HepG2 (cell line): Measurements from ENCODE around the gene TOB1. TPM values are rescaled to one million over a fixed set of nuclear protein-coding genes. Genes with fewer than 3 reads are reported as not detected.

Experiments
- HDAC1 ChIP-seq: sonication (generic); formaldehyde crosslinking; IDR thresholded peaks from 2 replicates; pipeline ENCODE4 v1.5.1; 2020; ENCODE audit warnings: mild to moderate bottlenecking, missing genetic modification reagents
- HDAC2 ChIP-seq: sonication (generic); formaldehyde crosslinking; IDR thresholded peaks from 2 replicates; pipeline ENCODE4 v1.4.0; 2020; ENCODE audit warnings: missing genetic modification reagents
- KDM1A ChIP-seq: IDR thresholded peaks from 2 replicates; pipeline ENCODE4 v1.6.1; 2016; ENCODE audit warnings: missing compliant biosample characterization
- MEIS1 ChIP-seq: sonication (generic); formaldehyde crosslinking; IDR thresholded peaks from 2 replicates; pipeline ENCODE4 v1.9.0; 2021; ENCODE audit warnings: mild to moderate bottlenecking, missing genetic modification reagents, moderate library complexity, borderline replicate concordance
- MIER2 ChIP-seq: IDR thresholded peaks from 2 replicates; pipeline ENCODE4 v1.6.1; 2016; ENCODE audit warnings: missing biosample characterization, missing genetic modification reagents
- NFKBIZ ChIP-seq: IDR thresholded peaks from 2 replicates; pipeline ENCODE4 v1.6.1; 2018; ENCODE audit warnings: missing genetic modification reagents, missing compliant biosample characterization
- NR2F2 ChIP-seq: IDR thresholded peaks from 2 replicates; pipeline ENCODE4 v1.6.1; 2012; ENCODE audit warnings: low read depth, inconsistent platforms, borderline replicate concordance
- POLR2A ChIP-seq, 2 experiments: IDR thresholded peaks; 2 replicates each; pipeline ENCODE4 v1.6.1; 2011; ENCODE audit warnings: low read depth in 2 of 2, low read length in 2 of 2, mild to moderate bottlenecking in 1 of 2, moderate library complexity in 1 of 2; ENCODE audit not compliant: insufficient read depth in 1 of 2
- PTBP1 ChIP-seq: fragments of 200-400 bp; formaldehyde crosslinking; IDR thresholded peaks from 2 replicates; pipeline ENCODE4 v1.6.1; 2018; ENCODE audit warnings: low read length, low read depth; ENCODE audit not compliant: poor library complexity, severe bottlenecking
- RCOR2 ChIP-seq: IDR thresholded peaks from 2 replicates; pipeline ENCODE4 v1.6.1; 2016; ENCODE audit warnings: missing biosample characterization, missing genetic modification reagents
- REXO4 ChIP-seq: sonication (generic); formaldehyde crosslinking; IDR thresholded peaks from 2 replicates; pipeline ENCODE4 v1.8.0; 2022; ENCODE audit warnings: missing genetic modification reagents, mild to moderate bottlenecking, borderline replicate concordance
- SOX6 ChIP-seq, 2 experiments: fragments of 450-650 bp in 1 of 2; sonication (generic) in 1 of 2; formaldehyde crosslinking in 1 of 2; IDR thresholded peaks; 2 replicates each; pipeline versions ENCODE4 v1.4.0 to v1.6.1; 2017 to 2020; ENCODE audit warnings: antibody characterized with exemption in 1 of 2, mild to moderate bottlenecking in 1 of 2, missing genetic modification reagents in 1 of 2
- TRIM24 ChIP-seq: sonication (generic); formaldehyde crosslinking; IDR thresholded peaks from 2 replicates; pipeline ENCODE4 v1.8.0; 2022; ENCODE audit warnings: mild to moderate bottlenecking, missing genetic modification reagents
- ZNF331 ChIP-seq: sonication (generic); formaldehyde crosslinking; IDR thresholded peaks from 2 replicates; pipeline ENCODE4 v1.4.0; 2020; ENCODE audit warnings: missing genetic modification reagents
- ZNF629 ChIP-seq: sonication (generic); formaldehyde crosslinking; conservative IDR thresholded peaks from 2 replicates; pipeline ENCODE4 v1.5.0; 2020; ENCODE audit warnings: missing genetic modification reagents
- ZSCAN21 ChIP-seq: sonication (generic); formaldehyde crosslinking; IDR thresholded peaks from 2 replicates; pipeline ENCODE4 v1.8.0; 2022; ENCODE audit warnings: mild to moderate bottlenecking, missing genetic modification reagents, moderate library complexity, borderline replicate concordance
- polyA plus RNA-seq, 8 experiments: library from polyadenylated mRNA; depleted of rRNA in 3 of 8; stranded (reverse) in 7 of 8; unstranded in 1 of 8; fragments of >200 nt; fragmentation: Illumina TruSeq in 4 of 8; extraction: Trizol in 4 of 8; gene quantifications; 2 replicates each; pipeline versions ENCODE4 v1.2.1 to v1.2.3, GENCODE V29; 2011 to 2016; ENCODE audit warnings: low read depth in 4 of 8, missing spikeins in 1 of 8, mixed read lengths in 1 of 8; ENCODE audit not compliant: insufficient read depth in 1 of 8
- total RNA-seq, 5 experiments: library from RNA; depleted of rRNA; stranded (reverse); fragments of >200 nt; fragmentation: Illumina TruSeq; extraction: Trizol; gene quantifications; 2 replicates each; pipeline ENCODE4 v1.2.3, GENCODE V29; 2016; ENCODE audit warnings: low read depth in 1 of 5
- TF ChIP-seq, protein P1 (sequence below): sonication (generic); formaldehyde crosslinking; IDR thresholded peaks from 2 replicates; pipeline ENCODE4 v1.5.0; 2020; ENCODE audit warnings: mild to moderate bottlenecking, low read depth, missing genetic modification reagents, borderline replicate concordance
- TF ChIP-seq, protein P2 (sequence below): sonication (generic); formaldehyde crosslinking; IDR thresholded peaks from 2 replicates; pipeline ENCODE4 v1.8.1; 2023; ENCODE audit warnings: missing genetic modification reagents, mild to moderate bottlenecking, borderline replicate concordance
- TF ChIP-seq, protein P3 (sequence below): sonication (generic); formaldehyde crosslinking; IDR thresholded peaks from 2 replicates; pipeline ENCODE4 v1.5.1; 2020; ENCODE audit warnings: missing genetic modification reagents, mild to moderate bottlenecking, borderline replicate concordance
- TF ChIP-seq, protein P4 (sequence below): sonication (generic); formaldehyde crosslinking; IDR thresholded peaks from 2 replicates; pipeline ENCODE4 v1.4.0; 2020; ENCODE audit warnings: mild to moderate bottlenecking, low read depth, missing genetic modification reagents
- TF ChIP-seq, protein P5 (sequence below): sonication (generic); formaldehyde crosslinking; IDR thresholded peaks from 2 replicates; pipeline ENCODE4 v1.4.0; 2020; ENCODE audit warnings: missing genetic modification reagents
- TF ChIP-seq, protein P6 (sequence below): sonication (generic); formaldehyde crosslinking; IDR thresholded peaks from 2 replicates; pipeline ENCODE4 v1.8.0; 2022; ENCODE audit warnings: mild to moderate bottlenecking, missing genetic modification reagents

Gene TOB1
- total and polyA plus RNA-seq, 2 of the 13 experiments (the other 11 are each of a cell fraction or from before 2014, with no cell fraction given) = 21.9 to 57.7 TPM

DNA sequence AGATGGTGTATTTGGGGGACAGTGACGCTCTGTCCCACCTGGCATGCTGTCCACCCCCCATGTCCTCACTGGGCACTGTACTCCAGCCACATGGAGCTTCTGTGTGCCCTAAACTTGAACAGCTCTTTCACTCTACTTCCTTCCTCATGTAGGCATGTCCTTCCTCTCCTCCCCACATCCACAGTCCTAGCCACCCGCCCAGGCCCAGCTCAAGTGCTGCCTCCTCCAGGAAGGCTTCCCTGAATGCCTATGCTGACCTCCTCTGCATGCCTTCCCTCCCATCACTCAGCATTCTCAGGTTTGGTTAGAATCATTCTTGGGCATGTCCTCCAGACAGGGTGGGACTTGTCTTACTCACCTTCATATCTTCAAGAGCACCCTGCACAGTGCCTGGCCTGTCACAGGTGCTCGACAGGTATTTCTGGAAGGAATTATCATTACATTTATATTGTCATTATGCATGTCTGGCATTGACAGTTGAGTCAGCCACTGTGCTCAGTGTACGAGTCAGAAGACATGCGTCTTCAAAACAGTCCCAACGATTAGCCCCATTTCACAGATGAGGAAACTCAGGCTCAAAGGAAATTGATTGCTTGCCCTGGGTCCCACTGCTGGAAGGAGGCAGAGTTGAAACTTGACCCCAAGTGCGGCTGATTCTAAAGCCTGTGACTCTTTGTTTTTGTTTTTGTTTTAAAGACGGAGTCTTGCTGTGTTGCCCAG is 42.1 kb upstream of the TOB1 start (continued):
- TF ChIP-seq REXO4 (CRISPR knock-in tag) (no peak), KDM1A (CRISPR knock-in tag) (peak; percentile 82), POLR2A (IDR thresholded peaks at IDR 0.05; ENCODE audit: insufficient read depth in 1 of 2, low read depth in 2 of 2, low read length in 2 of 2) (no peak), TRIM24 (CRISPR knock-in tag) (no peak), MIER2 (CRISPR knock-in tag) (no peak), SOX6 (IDR thresholded peaks at IDR 0.05) (no peak), SOX6 (CRISPR knock-in tag; IDR thresholded peaks at IDR 0.05) (no peak), ZSCAN21 (CRISPR knock-in tag) (0 out of 2 replicates have a peak, but pooled peaks have one; percentile 42), HDAC2 (peak; percentile 3; the same call in 1 of the 2 replicates), NFKBIZ (CRISPR knock-in tag) (no peak), NR2F2 (no peak), RCOR2 (CRISPR knock-in tag) (peak; percentile 33; the same call in 1 of the 2 replicates), PTBP1 (no peak), HDAC1 (CRISPR knock-in tag) (peak; percentile 63), ZNF629 (CRISPR knock-in tag) (peak; percentile 98), MEIS1 (no peak), ZNF331 (CRISPR knock-in tag) (no peak)
- TF ChIP-seq, protein P1, sequence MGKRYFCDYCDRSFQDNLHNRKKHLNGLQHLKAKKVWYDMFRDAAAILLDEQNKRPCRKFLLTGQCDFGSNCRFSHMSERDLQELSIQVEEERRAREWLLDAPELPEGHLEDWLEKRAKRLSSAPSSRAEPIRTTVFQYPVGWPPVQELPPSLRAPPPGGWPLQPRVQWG (CRISPR knock-in tag) = no peak
- TF ChIP-seq, protein P2, sequence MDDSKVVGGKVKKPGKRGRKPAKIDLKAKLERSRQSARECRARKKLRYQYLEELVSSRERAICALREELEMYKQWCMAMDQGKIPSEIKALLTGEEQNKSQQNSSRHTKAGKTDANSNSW (CRISPR knock-in tag) = no peak
- TF ChIP-seq, protein P3, sequence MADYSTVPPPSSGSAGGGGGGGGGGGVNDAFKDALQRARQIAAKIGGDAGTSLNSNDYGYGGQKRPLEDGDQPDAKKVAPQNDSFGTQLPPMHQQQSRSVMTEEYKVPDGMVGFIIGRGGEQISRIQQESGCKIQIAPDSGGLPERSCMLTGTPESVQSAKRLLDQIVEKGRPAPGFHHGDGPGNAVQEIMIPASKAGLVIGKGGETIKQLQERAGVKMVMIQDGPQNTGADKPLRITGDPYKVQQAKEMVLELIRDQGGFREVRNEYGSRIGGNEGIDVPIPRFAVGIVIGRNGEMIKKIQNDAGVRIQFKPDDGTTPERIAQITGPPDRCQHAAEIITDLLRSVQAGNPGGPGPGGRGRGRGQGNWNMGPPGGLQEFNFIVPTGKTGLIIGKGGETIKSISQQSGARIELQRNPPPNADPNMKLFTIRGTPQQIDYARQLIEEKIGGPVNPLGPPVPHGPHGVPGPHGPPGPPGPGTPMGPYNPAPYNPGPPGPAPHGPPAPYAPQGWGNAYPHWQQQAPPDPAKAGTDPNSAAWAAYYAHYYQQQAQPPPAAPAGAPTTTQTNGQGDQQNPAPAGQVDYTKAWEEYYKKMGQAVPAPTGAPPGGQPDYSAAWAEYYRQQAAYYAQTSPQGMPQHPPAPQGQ (CRISPR knock-in tag) = no peak
- TF ChIP-seq, protein P4, sequence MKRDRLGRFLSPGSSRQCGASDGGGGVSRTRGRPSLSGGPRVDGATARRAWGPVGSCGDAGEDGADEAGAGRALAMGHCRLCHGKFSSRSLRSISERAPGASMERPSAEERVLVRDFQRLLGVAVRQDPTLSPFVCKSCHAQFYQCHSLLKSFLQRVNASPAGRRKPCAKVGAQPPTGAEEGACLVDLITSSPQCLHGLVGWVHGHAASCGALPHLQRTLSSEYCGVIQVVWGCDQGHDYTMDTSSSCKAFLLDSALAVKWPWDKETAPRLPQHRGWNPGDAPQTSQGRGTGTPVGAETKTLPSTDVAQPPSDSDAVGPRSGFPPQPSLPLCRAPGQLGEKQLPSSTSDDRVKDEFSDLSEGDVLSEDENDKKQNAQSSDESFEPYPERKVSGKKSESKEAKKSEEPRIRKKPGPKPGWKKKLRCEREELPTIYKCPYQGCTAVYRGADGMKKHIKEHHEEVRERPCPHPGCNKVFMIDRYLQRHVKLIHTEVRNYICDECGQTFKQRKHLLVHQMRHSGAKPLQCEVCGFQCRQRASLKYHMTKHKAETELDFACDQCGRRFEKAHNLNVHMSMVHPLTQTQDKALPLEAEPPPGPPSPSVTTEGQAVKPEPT = no peak
- TF ChIP-seq, protein P5, sequence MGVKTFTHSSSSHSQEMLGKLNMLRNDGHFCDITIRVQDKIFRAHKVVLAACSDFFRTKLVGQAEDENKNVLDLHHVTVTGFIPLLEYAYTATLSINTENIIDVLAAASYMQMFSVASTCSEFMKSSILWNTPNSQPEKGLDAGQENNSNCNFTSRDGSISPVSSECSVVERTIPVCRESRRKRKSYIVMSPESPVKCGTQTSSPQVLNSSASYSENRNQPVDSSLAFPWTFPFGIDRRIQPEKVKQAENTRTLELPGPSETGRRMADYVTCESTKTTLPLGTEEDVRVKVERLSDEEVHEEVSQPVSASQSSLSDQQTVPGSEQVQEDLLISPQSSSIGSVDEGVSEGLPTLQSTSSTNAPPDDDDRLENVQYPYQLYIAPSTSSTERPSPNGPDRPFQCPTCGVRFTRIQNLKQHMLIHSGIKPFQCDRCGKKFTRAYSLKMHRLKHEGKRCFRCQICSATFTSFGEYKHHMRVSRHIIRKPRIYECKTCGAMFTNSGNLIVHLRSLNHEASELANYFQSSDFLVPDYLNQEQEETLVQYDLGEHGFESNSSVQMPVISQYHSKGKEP (CRISPR knock-in tag) = no peak
- TF ChIP-seq, protein P6, sequence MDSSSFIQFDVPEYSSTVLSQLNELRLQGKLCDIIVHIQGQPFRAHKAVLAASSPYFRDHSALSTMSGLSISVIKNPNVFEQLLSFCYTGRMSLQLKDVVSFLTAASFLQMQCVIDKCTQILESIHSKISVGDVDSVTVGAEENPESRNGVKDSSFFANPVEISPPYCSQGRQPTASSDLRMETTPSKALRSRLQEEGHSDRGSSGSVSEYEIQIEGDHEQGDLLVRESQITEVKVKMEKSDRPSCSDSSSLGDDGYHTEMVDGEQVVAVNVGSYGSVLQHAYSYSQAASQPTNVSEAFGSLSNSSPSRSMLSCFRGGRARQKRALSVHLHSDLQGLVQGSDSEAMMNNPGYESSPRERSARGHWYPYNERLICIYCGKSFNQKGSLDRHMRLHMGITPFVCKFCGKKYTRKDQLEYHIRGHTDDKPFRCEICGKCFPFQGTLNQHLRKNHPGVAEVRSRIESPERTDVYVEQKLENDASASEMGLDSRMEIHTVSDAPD = peak; percentile 38; the same call in 1 of the 2 replicates
